Endothelial cell of umbilical vein (primary cell): Measurements from ENCODE around the gene CNPY1.

Source experiments
- CTCF ChIP-seq, 2 donors: IDR thresholded peaks; 1 replicate in 1 of 2; 2 replicates in 1 of 2; pipeline ENCODE4 v1.5.1; 2011; ENCODE audit warnings: low read length in 2 of 2, mild to moderate bottlenecking in 2 of 2, moderate library complexity in 2 of 2, control low read depth in 1 of 2, inconsistent platforms in 1 of 2, low read depth in 1 of 2; ENCODE audit not compliant: insufficient read depth in 1 of 2; ENCODE audit errors: extremely low read depth in 1 of 2
- EZH2 ChIP-seq: IDR thresholded peaks from 2 replicates; pipeline ENCODE4 v1.6.1; 2012; ENCODE audit warnings: borderline replicate concordance, low read depth, mild to moderate bottlenecking, moderate library complexity, low read length, inconsistent platforms; ENCODE audit not compliant: severe bottlenecking
- FOS ChIP-seq: IDR thresholded peaks from 2 replicates; pipeline ENCODE4 v1.6.1; 2011; ENCODE audit warnings: mild to moderate bottlenecking, low read length, moderate library complexity, borderline replicate concordance; ENCODE audit not compliant: insufficient read depth
- GATA2 ChIP-seq: IDR thresholded peaks from 2 replicates; pipeline ENCODE4 v1.7.0; 2011; ENCODE audit warnings: low read depth, mild to moderate bottlenecking, moderate library complexity, mixed read lengths, low read length; ENCODE audit not compliant: insufficient read length, insufficient read depth
- JUN ChIP-seq: IDR thresholded peaks from 2 replicates; pipeline ENCODE4 v1.6.1; 2011; ENCODE audit warnings: borderline replicate concordance, low read depth; ENCODE audit not compliant: insufficient read length, insufficient read depth
- MAX ChIP-seq: IDR thresholded peaks from 2 replicates; pipeline ENCODE4 v1.6.1; 2011; ENCODE audit not compliant: insufficient read depth, insufficient read length
- POLR2A ChIP-seq: IDR thresholded peaks from 2 replicates; pipeline ENCODE4 v1.6.1; 2012; ENCODE audit warnings: low read depth, mild to moderate bottlenecking, control low read depth, low read length
- POLR2AphosphoS5 ChIP-seq: IDR thresholded peaks from 2 replicates; pipeline ENCODE4 v1.6.1; 2012; ENCODE audit warnings: low read depth, mild to moderate bottlenecking, control low read depth, low read length, moderate library complexity; ENCODE audit not compliant: insufficient read depth

DNA sequence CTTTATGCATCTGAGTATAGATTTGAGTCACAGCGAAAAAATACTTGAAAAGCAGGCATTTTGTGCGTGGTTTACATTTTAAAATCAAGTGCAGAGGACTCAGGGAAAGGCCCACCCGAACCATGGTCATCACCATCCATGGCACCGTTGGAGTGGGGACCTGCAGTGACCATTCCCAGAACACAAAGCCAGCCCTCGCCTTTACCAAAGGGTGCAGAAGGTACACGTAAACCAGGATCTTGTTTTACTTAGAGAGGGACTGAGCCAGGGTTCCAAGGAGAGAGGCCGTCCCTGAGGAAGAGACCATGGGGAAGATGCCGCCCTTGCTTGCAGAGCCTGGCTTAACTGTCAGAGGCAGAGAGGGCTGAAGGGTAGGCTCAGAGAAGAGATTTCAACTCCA is 12.0 kb upstream of the CNPY1 start:
- no peak for TF ChIP-seq POLR2AphosphoS5
- no peak for TF ChIP-seq CTCF (IDR thresholded peaks at IDR 0.05; ENCODE audit: extremely low read depth in 1 of 2, insufficient read depth in 1 of 2, low read depth in 1 of 2, low read length in 2 of 2)
- no peak for TF ChIP-seq POLR2A
- TF ChIP-seq EZH2, result no peak
- TF ChIP-seq JUN, result no peak
- TF ChIP-seq MAX, result no peak
- no peak for TF ChIP-seq GATA2
- no peak for TF ChIP-seq FOS
